Measurements from ENCODE around the gene EN2.

DNA sequence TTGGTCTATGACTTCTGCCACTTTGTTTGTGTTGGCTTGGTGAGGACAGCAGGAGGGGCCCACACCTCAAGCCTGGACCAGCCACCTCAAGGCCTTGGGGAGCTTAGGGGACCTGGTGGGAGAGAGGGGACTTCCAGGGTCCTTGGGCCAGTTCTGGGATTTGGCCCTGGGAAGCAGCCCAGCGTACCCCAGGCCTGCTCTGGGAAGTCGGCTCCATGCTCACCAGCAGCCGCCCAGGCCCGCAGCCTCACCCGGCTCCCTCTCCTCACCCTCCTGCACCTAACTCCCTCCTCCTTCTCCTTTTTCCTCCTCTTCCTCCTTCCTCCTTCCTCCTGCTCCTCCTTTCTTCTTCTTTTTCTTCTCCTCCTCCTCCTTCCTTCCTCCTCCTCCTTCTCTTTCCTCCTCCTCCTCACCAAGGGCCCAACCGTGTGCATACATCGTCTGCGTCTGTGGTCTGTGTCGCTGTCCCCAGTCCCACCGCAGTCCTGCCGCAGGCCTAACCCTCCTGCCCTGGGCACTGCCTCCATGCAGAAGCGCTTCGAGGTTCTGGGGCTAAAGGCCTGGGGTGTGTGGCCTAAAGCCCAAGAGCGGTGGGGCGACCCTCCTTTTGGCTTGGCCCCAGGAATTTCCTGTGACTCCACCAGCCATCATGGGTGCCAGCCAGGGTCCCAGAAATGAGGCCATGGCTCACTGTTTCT lies 5.3 kb downstream of the EN2 start:
- TF ChIP-seq CTCF (IDR thresholded peaks at IDR 0.05) = no peak
- TF ChIP-seq POLR2A (IDR thresholded peaks at IDR 0.05) = no peak
